Effector memory CD8-positive, alpha-beta T cell (primary cell): ENCODE data around the gene RNF168.
A peak's percentile ranks its signal among the peaks of the same experiment; 100 is the strongest.
"Not testable (repeated sequence)": the region's sequence is repeated elsewhere in the genome, so short reads cannot be mapped to it uniquely, and the experiment has no call there.

Experiments
- ATAC-seq: fragments of 150-1000 bp; cut with Tn5 transposase; replicated peaks from 2 replicates; pipeline ENCODE4 v1.10.0; 2021; ENCODE audit warnings: mild to moderate bottlenecking, moderate library complexity
- DNase-seq, 3 experiments: peaks; one replicate each; pipeline ENCODE4 v3.0.0; 2021
- H3K27ac Mint-ChIP-seq, 2 donors: one replicate each; pipeline ENCODE4 v1.8.0; 2022; ENCODE audit warnings: mild to moderate bottlenecking in 2 of 2, mixed read lengths in 2 of 2, moderate library complexity in 2 of 2
- H3K27me3 Mint-ChIP-seq, 2 donors: one replicate each; pipeline ENCODE4 v1.8.0; 2022; ENCODE audit warnings: mixed read lengths in 2 of 2
- H3K36me3 Mint-ChIP-seq: one replicate; pipeline ENCODE4 v1.8.0; 2022; ENCODE audit warnings: mild to moderate bottlenecking, moderate library complexity, mixed read lengths; ENCODE audit not compliant: insufficient read depth
- H3K4me1 Mint-ChIP-seq, 2 donors: one replicate each; pipeline ENCODE4 v1.8.0; 2022; ENCODE audit warnings: low read depth in 2 of 2, mixed read lengths in 2 of 2
- H3K4me3 Mint-ChIP-seq, 2 donors: one replicate each; pipeline ENCODE4 v1.8.0; 2022; ENCODE audit warnings: mild to moderate bottlenecking in 2 of 2, mixed read lengths in 2 of 2, moderate library complexity in 2 of 2
- H3K9me3 Mint-ChIP-seq, 2 donors: one replicate each; pipeline ENCODE4 v1.8.0; 2022; ENCODE audit warnings: mixed read lengths in 2 of 2

The RNF168 gene

GRCh38 chr3:196432137-196432879, 71.3 kb downstream of the RNF168 start, which contains the start of gene UBXN7:
TSS of gene UBXN7 (minus strand) at chr3:196432427. CDS start at chr3:196432399, 28 bp downstream.
- H3K27me3 Mint-ChIP-seq: no peaks in the 10 kb centered on the region
- H3K4me1 Mint-ChIP-seq: peaks cover 18 to 28% of the 10 kb centered on the region in 2 donors
- peak within 1 kb of the TSS; percentile 80 to 98 for H3K4me3 Mint-ChIP-seq
- H3K27ac Mint-ChIP-seq: peak within 1 kb of the TSS; percentile 89 to 97
- H3K9me3 Mint-ChIP-seq: no peaks in the 10 kb centered on the region
- H3K36me3 Mint-ChIP-seq: peaks cover 37% of the 10 kb centered on the region
- DNase-seq (peak; percentile 92 to 93 (median 93)), ATAC-seq (peak; percentile 84)

- H3K27me3 Mint-ChIP-seq: no peaks in the 10 kb centered on the region
- H3K4me1 Mint-ChIP-seq: peaks cover 18 to 32% of the 10 kb centered on the region in 2 donors
- peak overlapping the region; percentile 80 to 98 for H3K4me3 Mint-ChIP-seq
- H3K9me3 Mint-ChIP-seq: no peaks in the 10 kb centered on the region
- H3K27ac Mint-ChIP-seq: peak overlapping the region; percentile 89 to 97
- H3K36me3 Mint-ChIP-seq: peaks cover 39% of the 10 kb centered on the region
- ATAC-seq (peak; percentile 14), DNase-seq (peak; percentile 5 to 29 (median 28))
Observed at GRCh38 chr3:196431181-196432136, 72.1 kb downstream of the RNF168 start.

GRCh38 chr3:196428041-196428440, 75.5 kb downstream of the RNF168 start:
- DNase-seq (no peak), ATAC-seq (no peak)
- peaks cover 50% of the 10 kb centered on the region for H3K36me3 Mint-ChIP-seq
- H3K27me3 Mint-ChIP-seq: no peaks in the 10 kb centered on the region
- H3K4me3 Mint-ChIP-seq: no peak overlapping the region
- no peak overlapping the region for H3K27ac Mint-ChIP-seq
- peaks cover 25 to 48% of the 10 kb centered on the region in 2 donors for H3K4me1 Mint-ChIP-seq
- no peaks in the 10 kb centered on the region for H3K9me3 Mint-ChIP-seq

GRCh38 chr3:196424421-196424820, 79.1 kb downstream of the RNF168 start:
- not testable (repeated sequence) for ATAC-seq, H3K27ac Mint-ChIP-seq, DNase-seq, H3K4me3 Mint-ChIP-seq, H3K9me3 Mint-ChIP-seq, H3K27me3 Mint-ChIP-seq
- H3K4me1 Mint-ChIP-seq: peaks cover 29 to 54% of the 10 kb centered on the region in 2 donors
- H3K36me3 Mint-ChIP-seq: peaks cover 39% of the 10 kb centered on the region

- Mint-ChIP-seq H3K4me1 (peaks cover 35 to 64% of the 10 kb centered on the region in 2 donors), H3K27me3 (no peaks in the 10 kb centered on the region), H3K4me3 (no peak overlapping the region), H3K9me3 (no peaks in the 10 kb centered on the region), H3K27ac (peak overlapping the region in 1 of 2 donors; percentile 6), H3K36me3 (peaks cover 32% of the 10 kb centered on the region)
- DNase-seq: no peak
- ATAC-seq: no peak
Observed at GRCh38 chr3:196423044-196423781, 80.4 kb downstream of the RNF168 start.

- H3K9me3 Mint-ChIP-seq, DNase-seq, H3K4me3 Mint-ChIP-seq, ATAC-seq, H3K27ac Mint-ChIP-seq, H3K27me3 Mint-ChIP-seq: not testable (repeated sequence)
- Mint-ChIP-seq H3K36me3 (peaks cover 32% of the 10 kb centered on the region), H3K4me1 (peaks cover 38 to 62% of the 10 kb centered on the region in 2 donors)
Observed at GRCh38 chr3:196421668-196422067, 81.9 kb downstream of the RNF168 start.

- Mint-ChIP-seq H3K4me3 (no peak overlapping the region), H3K27ac (peak overlapping the region; percentile 13), H3K27me3 (no peaks in the 10 kb centered on the region), H3K4me1 (peaks cover 39 to 64% of the 10 kb centered on the region in 2 donors), H3K9me3 (no peaks in the 10 kb centered on the region), H3K36me3 (peaks cover 21% of the 10 kb centered on the region)
- ATAC-seq: no peak
- DNase-seq: no peak
Observed at GRCh38 chr3:196419386-196419785, 84.2 kb downstream of the RNF168 start.
